Liver (tissue), 3 donors: ENCODE results near the gene SPIN1.
"Not testable (repeated sequence)": the region's sequence is repeated elsewhere in the genome, so short reads cannot be mapped to it uniquely, and the experiment has no call there.

Source experiments
- GABPA ChIP-seq, 2 donors: IDR thresholded peaks in 1 of 2; conservative IDR thresholded peaks in 1 of 2; 2 replicates each; pipeline ENCODE4 v1.6.1; 2016; ENCODE audit warnings: antibody characterized with exemption in 2 of 2, mild to moderate bottlenecking in 1 of 2, moderate library complexity in 1 of 2
- SP1 ChIP-seq: IDR thresholded peaks from 2 replicates; pipeline ENCODE4 v1.6.1; 2018; ENCODE audit warnings: antibody characterized with exemption, mild to moderate bottlenecking
- TAF1 ChIP-seq: conservative IDR thresholded peaks from 2 replicates; pipeline ENCODE4 v1.6.1; 2016; ENCODE audit warnings: antibody characterized with exemption, mild to moderate bottlenecking
- TF ChIP-seq, protein P1 (sequence below): fragments of 150-350 bp; IDR thresholded peaks from 2 replicates; pipeline ENCODE4 v1.5.1; 2017; ENCODE audit warnings: improper control_type of control experiment, low read depth, low read length; ENCODE audit not compliant: missing input control
- TF ChIP-seq, protein P2 (sequence below): IDR thresholded peaks from 2 replicates; pipeline ENCODE4 v1.6.1; 2016; ENCODE audit warnings: antibody characterized with exemption
- TF ChIP-seq, protein P3 (sequence below): IDR thresholded peaks from 2 replicates; pipeline ENCODE4 v1.6.1; 2016; ENCODE audit warnings: antibody characterized with exemption
- donor health status: healthy.
- donor health status: healthy.

DNA sequence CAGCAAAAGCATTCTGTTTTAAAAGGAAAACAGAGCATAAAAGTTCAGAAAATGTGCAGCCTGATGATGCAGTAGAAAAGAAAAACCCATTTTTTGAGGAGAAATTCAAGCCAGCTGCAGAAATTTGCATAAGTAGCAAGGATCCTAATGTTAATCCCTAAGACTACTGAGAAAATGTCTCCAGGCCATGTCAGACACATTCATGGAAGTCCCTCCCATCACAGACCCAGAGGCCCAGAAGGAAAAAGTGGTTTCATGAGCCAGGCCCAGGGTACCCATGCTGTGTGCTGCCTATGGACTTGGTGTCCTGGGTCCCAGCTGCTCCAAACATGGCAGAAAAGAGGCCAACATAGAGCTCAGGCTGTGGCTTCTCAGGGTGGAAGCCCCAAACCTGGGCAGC, 31.0 kb upstream of the SPIN1 start:
- TF ChIP-seq, protein P1, sequence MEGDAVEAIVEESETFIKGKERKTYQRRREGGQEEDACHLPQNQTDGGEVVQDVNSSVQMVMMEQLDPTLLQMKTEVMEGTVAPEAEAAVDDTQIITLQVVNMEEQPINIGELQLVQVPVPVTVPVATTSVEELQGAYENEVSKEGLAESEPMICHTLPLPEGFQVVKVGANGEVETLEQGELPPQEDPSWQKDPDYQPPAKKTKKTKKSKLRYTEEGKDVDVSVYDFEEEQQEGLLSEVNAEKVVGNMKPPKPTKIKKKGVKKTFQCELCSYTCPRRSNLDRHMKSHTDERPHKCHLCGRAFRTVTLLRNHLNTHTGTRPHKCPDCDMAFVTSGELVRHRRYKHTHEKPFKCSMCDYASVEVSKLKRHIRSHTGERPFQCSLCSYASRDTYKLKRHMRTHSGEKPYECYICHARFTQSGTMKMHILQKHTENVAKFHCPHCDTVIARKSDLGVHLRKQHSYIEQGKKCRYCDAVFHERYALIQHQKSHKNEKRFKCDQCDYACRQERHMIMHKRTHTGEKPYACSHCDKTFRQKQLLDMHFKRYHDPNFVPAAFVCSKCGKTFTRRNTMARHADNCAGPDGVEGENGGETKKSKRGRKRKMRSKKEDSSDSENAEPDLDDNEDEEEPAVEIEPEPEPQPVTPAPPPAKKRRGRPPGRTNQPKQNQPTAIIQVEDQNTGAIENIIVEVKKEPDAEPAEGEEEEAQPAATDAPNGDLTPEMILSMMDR = not testable (repeated sequence)
- TF ChIP-seq, protein P2, sequence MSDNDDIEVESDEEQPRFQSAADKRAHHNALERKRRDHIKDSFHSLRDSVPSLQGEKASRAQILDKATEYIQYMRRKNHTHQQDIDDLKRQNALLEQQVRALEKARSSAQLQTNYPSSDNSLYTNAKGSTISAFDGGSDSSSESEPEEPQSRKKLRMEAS = not testable (repeated sequence)
- TF ChIP-seq, protein P3, sequence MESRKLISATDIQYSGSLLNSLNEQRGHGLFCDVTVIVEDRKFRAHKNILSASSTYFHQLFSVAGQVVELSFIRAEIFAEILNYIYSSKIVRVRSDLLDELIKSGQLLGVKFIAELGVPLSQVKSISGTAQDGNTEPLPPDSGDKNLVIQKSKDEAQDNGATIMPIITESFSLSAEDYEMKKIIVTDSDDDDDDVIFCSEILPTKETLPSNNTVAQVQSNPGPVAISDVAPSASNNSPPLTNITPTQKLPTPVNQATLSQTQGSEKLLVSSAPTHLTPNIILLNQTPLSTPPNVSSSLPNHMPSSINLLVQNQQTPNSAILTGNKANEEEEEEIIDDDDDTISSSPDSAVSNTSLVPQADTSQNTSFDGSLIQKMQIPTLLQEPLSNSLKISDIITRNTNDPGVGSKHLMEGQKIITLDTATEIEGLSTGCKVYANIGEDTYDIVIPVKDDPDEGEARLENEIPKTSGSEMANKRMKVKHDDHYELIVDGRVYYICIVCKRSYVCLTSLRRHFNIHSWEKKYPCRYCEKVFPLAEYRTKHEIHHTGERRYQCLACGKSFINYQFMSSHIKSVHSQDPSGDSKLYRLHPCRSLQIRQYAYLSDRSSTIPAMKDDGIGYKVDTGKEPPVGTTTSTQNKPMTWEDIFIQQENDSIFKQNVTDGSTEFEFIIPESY = not testable (repeated sequence)
- not testable (repeated sequence) for TF ChIP-seq TAF1; SP1; GABPA (IDR thresholded peaks at IDR 0.05 in 1 of 2, conservative IDR thresholded peaks at IDR 0.05 in 1 of 2)
